HG03469 (cell line): ENCODE results near the gene HOXA11.

Source experiments
- ATAC-seq: cut with Tn5 transposase; IDR thresholded peaks from one replicate; pipeline ENCODE4 v1.9.1; 2021; ENCODE audit warnings: mild to moderate bottlenecking, moderate library complexity, moderate number of reproducible peaks; ENCODE audit not compliant: unreplicated experiment

HOXA11 gene

DNA sequence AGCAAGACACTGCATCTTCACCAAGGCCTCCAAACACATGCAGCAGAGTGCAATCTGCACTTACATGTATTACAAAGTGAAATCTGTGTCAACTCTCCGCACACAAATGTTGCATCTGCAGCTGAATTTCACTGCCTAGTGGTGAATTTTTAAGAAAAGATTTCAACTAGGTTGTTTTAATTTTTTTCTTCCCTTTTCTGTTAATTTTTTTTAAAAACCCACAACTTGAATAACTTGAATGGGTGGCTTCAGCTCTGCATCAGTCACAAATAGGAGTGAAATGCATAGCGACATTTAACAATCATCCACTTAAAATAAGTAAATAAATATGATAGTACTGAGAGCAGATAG, 8.9 kb upstream of the HOXA11 start:
- no peak for ATAC-seq

DNA sequence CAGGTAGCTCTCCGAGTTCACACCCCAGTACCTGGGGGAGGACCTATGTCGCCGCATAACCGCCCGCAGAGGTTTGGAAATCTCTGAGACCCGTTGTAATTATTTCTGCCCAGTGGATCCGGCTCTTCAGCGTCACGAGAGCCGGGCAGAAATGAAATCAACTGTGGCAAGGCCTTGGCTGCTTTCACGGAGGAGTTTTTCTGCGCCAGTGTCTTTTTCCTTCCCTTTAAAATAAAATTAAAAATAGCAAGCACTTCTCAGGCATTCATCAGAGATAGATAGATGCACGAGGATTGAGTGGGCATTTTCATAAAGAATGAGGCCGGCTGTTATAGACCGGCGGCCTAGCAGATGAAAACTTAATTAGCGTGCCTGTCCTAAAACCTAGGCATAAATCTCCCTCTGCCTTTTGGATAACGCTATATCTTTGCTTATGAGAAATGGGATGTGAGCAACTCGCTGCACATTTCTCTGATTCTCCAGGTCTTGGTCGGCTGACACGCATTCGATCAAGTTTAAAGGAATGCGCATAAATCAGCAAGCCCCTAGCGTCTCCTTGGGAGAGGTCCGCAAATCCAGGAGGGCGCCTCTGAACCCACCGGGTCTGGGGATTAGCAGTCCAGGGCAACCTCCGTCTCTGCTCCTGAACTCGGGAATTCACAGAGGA, 8.4 kb upstream of the HOXA11 start:
- no peak for ATAC-seq

DNA sequence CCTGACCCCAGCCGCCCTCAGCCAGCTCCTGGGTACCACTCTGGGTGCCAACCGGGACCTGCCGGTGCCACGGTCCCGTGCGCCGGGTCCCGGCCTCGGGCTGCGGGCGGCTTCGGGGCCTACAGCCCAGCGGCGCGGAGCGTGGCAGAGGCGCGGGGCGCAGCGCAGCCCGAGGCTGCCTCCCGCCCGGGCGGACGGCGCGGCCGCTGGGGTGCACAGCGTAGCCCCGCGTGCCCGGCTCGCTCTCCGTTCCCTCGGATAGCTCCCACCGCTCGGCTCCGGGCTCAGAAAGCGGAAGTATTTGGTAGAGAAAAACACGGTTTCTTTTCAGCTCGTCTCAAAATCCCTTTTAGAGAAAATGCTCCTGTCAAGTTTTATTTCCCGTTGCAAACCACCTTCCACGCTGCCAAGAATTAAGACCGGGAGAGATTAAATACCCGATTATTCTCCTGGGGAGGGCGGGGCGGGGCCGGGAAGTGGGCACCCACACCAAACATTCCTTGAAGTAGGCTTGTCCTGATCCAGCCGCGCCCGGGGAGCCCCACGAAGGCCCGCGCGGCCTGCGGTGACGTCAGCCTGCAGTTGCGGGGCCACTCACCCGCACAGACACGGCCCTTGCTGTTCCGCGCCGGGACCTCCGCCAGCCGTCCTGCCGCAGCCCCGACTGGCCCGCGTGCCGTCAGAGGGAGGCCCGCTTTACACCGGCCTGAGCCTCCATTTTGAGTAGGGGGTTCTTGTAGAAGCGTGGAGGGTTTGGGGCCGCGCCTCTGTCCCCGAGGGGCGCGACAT, 7.7 kb upstream of the HOXA11 start:
- no peak for ATAC-seq

DNA sequence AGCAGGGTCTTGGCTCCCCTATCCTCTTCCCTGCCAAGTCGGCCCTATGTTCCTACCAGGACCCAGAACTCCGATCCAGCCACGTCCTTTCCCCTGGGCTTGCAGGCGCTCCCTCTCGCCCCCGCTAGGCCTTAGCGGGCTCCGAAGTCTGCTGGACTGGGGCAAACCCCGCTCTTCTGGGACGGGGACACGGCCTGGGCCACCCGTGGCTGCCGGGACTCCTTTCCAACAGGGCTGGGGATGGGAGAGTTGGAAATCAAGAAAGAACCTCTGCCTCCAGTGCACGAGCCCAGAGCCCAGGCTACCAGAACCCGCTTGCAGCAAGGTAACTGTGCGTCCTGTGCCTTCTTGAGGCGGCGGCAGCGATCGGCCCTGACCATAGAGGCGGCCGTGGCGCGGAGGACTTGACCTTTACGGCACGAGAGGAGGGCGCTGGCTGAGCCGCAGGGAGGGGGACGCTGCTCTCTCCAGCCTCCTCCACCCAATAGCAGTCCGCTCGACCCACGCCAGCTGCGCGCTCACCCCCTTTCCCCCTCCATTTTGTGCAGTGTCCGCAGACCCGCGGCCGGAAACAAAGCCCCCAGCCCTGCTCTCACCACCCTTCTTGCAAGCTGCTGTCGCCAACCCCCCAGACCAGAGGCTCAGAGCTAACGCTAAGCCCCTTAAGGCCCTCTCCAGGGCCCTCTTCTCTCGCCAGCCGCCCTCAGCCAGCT, 7.0 kb upstream of the HOXA11 start:
- no peak for ATAC-seq

DNA sequence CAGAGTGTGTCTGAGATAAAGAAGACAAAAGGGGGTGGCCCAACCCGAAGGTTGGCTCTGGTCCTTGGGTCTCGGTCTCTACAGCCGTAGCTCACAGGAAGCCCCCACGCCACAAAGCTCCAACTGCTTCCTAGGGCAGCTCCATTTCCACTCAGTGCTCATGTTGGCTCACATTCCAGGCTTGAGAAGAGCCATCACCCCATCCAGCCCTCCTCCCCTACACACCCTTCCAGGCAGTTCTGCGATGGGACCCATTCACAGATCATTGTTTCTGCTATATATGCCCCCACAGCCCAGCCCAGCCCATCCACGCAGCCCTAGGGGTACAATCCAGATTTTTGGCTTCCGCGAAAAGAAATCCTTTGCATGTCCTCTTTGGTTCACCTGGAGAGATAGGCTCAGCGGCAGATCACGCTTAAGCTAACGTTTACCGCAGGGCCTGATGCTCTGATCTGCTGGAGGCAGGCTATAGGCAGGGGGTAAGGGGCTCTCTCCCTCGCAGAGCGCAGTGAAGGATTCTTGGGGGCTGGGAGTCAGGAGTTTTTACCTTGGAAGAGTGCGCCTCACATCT, 6.2 kb upstream of the HOXA11 start:
- ATAC-seq = no peak

DNA sequence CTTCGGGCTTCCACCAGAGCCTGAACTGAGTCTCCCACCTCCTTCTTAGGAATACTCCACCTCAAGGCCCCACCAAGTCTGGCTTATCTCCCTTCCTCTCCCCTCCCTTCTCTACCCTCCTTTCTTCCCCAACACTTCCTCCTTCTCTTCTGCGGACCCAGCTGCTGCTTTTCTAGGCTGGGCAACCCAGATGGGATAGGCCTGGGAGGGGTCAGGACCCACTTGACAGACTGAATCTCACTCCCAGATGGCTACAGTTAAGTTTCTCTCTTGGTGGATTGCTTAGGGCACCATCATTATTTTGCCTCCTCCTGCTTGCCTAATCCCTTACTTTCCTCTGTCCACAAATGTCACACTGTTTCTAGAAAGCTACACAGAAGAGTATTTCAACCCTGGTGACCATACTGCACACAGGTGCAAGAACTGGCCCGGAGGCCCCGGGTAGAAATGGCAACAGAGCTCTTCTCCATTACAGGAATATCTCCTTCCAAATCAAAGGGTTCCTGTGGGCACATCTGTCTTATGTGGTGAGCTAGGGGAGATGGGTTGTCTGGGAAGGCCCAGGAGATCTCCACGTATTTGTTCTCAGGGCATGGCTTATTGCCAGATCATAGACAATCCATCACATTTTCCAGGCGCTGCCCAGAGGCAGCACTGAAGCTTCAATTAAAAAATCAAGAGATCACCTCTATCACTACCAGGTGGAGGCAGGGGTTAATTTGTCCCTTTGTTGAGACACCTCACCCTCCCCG, 5.1 kb upstream of the HOXA11 start:
- no peak for ATAC-seq

DNA sequence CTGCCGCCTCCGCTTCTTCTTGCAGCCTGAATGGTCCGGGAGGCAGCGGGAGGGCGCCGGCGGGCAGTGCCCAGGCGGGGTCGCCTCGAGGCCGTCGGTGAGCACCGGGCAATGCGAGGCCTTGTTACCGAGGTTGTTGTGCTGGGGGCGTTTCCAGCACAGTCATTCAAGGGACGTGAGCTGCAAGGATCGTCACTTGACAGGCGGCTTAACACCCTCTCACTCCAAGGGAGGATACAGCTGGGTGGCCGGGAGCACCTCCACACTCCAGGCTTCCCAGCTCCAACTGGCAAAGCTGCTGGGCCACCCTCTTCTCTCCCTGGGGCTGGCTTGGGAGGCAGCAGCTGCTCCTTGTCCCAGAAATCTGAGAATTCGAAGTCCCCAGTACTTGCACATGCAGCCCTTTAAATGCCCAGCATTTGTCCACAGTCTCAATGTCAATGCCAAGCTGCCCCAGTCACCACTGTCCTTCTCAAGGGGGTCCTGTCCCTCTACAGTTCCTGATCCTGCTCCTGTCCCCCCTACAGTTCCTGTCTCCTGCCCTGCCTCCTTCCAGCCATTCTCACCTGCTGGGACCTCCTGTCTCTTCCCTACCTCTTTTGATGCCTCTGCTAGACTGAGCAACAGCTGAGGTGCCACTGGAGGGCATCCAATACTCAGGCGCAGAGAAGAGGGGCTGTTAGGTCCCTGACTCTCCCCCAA, 4.4 kb upstream of the HOXA11 start:
- ATAC-seq = no peak

DNA sequence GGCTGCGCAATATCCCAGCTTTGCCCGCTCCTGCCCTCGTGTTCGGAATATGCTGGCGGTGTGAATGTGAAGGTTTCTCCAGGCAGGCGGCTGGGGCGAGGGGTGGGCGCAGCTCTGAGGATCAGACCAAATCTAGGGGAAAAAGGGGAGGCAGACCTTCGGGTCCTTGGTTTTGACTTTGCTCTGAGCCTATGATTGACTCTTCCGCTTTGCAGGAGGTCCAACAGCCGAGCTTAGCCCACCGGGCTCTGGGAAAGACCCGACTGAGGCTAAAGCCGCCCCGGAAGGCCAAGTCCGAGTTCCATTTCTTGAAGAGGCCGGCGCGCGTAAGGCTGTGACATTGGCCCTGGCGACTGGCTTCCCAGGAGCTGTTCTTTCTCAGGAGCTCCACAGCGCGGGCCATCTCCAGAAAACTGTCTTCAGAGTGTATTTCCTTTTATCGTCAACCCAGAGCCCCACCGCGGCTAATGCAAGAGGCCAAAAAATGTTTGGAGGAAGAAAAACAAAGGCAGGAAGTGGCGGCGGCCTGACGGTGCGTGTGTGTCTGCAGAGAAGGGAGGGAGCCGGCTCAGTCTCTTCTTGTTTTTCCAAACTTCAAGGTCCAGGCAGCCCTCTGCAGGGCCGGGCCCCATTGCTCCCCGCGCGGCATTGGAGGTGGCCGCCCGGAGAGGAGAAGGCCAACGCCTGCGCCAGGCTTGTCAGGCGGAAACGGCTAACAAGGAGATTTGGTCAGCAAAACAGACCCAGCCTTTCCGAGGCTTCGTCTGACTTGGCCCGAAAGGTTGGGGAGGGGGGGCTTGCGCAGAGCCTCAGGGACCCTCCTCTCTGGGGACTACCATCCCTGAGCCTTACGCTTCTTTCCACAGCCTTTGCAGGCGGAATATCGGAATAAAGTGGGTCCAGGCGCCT, 3.6 kb upstream of the HOXA11 start:
- no peak for ATAC-seq

DNA sequence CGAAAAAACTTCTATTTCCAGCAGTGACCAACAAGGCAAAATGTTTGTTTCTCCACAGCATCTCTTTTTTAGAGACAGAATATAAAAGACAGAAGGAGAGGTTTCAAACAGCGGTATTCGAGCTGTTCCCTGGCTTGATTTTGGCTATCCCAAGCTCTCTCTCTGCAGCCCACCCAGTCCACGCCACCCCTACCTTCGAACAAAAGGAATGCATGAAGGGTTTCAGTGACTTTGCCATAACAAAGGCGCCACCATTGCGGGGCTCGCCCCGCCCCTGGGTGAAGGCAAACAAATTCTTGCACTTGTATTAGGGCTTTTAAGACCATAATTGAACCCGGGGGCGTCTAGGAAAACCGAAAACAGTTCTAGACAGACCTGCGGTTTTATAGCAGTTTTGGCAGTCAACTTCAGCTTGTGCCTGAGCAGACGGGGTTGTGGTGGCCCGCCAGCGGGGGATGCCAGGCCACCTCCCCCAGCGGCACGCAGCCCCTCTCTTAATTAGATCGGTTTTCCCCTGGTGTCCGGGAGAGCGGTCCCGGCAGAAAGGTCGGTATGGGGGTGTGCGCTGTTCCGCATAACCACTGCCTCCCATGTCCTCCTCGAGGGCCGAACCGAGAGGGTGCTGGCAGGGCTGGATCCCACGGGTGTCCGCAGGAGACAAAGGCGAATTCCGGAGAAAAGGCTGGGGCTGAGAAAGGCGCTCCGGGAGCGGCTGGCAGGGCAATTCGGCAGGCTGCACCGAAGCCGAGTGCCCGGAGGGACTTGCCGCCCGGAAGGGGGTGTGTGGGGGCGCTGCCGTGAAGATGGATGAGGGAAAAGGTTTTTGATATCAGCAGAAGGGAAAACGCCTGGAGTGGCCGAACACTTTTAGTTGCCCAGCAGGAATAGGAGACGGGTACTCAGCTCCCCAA, 2.7 kb upstream of the HOXA11 start:
- no peak for ATAC-seq

DNA sequence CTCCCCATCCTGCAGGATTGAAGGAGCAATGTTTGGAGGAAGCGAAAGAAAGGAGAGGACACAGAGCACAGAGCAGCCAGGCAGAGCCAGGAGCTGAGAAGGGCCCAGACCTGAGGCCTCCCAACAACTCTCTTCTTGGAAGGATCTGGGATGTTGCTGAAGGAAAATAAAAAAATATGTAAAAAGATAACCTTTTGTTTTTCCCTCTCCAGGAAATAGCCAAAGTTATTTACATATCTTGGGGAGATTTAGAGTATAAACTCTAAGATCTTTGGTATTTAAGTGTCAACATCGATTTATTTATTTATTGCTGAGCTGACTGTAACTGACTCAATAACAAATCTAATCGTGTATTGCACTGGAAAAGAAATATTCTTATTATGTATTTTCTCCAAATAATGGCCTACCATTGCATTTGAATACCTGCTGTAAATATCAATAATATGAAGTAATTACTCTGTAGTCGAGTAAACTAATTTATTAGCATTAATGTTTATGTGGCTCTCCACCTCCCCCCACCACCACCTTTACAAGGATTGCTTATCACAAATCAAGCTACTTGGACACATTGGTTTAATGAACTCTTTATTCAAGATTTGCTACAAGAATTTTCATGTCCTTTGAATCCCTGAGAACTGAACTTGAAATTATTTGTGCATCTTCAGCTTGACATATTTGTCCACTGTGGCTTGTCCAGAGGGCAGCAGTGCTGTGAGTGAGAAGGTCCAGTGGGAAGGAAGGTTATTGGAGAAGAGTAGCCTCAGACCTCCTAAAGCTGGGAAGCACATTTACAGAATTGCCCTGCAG, 1.8 kb upstream of the HOXA11 start:
- ATAC-seq = no peak

DNA sequence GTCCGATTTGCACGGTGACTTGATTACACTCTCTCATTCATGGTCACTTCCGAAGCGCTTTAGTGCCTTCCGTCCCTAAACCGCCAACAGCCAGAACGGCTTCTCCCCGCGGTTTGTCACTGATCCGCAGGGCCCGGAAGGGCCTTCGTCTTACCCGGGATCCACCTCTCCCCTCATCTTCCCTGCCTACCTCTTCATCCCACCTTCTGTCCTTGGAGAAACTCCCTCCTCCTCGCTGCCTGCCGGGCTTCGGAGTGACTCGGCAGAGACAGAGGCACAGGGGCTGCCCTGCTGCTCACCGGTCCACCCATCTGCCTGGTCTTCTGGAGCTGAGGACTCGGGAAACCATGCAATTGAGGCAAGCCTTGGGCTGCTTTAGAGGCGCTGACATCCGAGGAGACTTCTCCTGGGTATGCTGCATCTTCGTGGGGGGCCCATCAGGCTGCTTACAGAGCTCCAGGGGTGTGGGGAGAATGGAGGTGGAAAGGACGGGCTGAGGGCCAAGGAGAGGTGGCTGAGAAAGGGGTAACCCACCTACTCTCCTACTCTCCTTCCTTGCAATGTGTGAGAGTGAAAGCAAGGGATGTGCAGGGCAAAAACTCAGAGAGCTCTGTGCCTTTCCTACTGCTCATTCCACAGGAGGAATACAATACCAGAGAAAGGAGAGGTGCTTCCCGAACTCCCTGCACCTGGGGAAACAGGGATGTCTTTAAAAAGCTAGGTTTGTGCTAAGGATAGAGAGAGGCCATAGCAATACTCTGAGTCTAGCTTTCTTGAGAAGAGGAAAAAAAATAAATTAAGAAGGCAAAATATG, 1.0 kb upstream of the HOXA11 start:
- no peak for ATAC-seq

DNA sequence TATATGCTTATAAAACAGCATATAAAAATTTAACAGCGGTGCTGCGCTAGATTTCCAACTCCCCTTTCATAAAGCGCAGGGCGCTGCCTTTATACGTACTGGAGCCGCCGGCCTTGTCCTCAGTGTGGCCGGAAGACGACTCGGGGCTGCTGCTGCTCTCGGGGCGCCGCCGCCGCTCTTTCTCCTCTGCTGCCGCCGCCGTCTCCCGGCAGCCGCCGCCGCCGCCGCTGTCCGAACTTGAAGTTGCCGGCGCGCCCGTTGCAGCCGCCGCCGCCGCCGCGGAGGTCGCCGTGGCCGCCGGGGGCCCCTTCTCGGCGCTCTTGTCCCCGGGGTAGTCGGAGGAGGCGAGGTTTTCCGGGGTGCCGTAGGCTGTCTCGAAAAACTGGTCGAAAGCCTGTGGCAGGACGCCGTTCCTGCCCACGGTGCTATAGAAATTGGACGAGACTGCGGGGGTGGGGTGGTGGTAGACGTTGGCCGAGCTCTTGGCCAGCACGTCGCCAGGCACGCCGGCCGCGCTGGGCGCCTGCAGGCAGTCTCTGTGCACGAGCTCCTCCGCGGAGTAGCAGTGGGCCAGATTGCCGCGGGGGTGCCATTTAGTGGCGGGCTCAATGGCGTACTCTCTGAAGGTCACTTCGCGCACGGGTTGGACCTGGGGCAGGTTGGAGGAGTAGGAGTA, 557 bp downstream of the HOXA11 start:
- ATAC-seq = no peak

DNA sequence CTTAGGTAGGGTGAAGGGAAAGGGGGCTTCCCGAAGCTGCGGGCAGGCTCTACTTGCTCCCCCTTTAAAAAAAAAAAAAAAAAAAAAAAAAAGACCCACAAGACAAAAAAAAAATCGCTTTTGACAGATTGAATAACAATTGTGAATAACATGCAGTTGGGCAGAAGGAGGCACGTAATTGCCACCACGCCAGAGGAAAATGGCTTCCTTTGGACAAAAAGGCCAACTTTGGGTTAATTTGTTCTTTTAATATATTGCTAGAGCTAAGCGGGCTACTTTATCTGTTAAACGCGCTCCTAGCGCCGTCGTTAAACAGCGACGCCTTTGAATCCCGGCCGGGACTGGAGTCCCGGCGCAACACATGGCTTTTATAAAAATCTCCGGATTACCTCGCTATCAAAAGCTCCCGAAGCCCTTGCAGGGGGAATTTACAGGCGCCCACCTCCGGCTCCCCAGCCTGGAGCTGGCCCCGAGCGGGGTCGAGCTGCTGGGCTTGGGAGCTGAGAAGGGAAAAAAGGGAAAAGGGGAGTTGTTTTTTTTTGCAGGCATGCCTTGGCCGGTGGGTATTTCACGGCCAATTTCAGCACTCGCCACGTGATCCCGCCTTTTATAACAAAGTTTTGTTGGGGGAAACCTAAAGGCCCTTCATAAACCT, 1.2 kb downstream of the HOXA11 start:
- ATAC-seq = no peak

DNA sequence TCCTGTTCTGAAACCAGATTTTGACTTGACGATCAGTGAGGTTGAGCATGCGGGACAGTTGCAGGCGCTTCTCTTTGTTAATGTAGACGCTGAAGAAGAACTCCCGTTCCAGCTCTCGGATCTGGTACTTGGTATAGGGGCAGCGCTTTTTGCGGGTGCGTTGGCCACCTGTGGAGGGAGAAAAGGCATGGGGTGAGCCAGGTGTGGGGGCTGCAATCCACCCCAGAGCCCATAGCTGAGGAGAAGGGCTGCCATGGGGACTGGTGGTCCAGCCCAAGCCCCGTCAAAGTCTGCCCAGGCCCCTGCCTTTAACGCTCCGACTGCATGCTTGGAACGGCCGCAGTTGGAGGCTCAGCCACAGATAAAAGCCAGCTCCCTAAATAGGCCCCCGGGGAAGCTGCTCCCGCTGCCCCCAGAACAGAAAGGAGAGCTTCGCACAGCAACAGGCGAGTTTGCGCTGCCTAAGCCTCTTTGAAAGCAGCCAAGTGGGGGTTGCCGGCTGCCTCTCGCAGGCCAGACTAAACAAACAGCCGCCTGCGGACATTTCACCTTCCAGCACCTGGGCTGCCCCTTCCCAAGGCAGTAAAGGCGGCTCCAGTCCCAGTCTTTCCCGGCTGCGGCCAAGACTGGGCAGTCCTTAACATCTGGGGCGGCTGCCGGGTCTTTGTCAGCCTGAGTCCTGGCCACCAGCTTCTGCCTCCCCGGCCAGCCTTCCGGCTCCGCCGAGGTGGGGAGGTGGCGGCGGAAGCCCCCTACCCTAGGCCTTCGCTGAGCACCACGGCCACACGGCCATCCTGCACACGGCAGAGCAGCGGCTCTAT, 2.0 kb downstream of the HOXA11 start:
- no peak for ATAC-seq
